NCI-H187 treated with DMSO at 0.1 percent for 48 hours (cell line): ENCODE measurements around the gene SLC45A2.
"Not testable (repeated sequence)": the region's sequence is repeated elsewhere in the genome, so short reads cannot be mapped to it uniquely, and the experiment has no call there.

ENCODE experiments used
- DNase-seq: peaks from one replicate; lab custom pipeline; 2025; lab: John Stamatoyannopoulos, UW

The SLC45A2 gene

GRCh38 chr5:33929925-33930690 lies 54.4 kb downstream of the SLC45A2 start:
- DNase-seq = no peak

- DNase-seq = no peak
Observed at GRCh38 chr5:33928283-33928682, 56.2 kb downstream of the SLC45A2 start.

GRCh38 chr5:33927685-33928084 lies 56.8 kb downstream of the SLC45A2 start:
- no peak for DNase-seq

GRCh38 chr5:33925278-33925677 lies 59.2 kb downstream of the SLC45A2 start:
- no peak for DNase-seq

- DNase-seq = no peak
Observed at GRCh38 chr5:33921002-33921401, 63.5 kb downstream of the SLC45A2 start.

GRCh38 chr5:33914844-33915243 lies 69.6 kb downstream of the SLC45A2 start:
- not testable (repeated sequence) for DNase-seq

GRCh38 chr5:33906248-33906647 lies 78.2 kb downstream of the SLC45A2 start:
- not testable (repeated sequence) for DNase-seq

GRCh38 chr5:33905381-33905780 lies 79.1 kb downstream of the SLC45A2 start:
- no peak for DNase-seq

GRCh38 chr5:33903118-33903517 lies 81.4 kb downstream of the SLC45A2 start:
- DNase-seq = no peak

- no peak for DNase-seq
Observed at GRCh38 chr5:33901156-33901555, 83.3 kb downstream of the SLC45A2 start.
